Neural cell (in vitro differentiated cells): ENCODE measurements around the gene MBD6. TPM values are rescaled to one million over a fixed set of nuclear protein-coding genes. Genes with fewer than 3 reads are reported as not detected.

Source experiments
- H2AFZ ChIP-seq: fragments of 200-600, 300-800 bp; sonication (generic), shearing (Covaris generic); 2 replicates; pipeline ENCODE4 v1.6.0; 2014; ENCODE audit warnings: low read depth, mild to moderate bottlenecking, antibody characterized with exemption, low read length, moderate library complexity
- H3F3A ChIP-seq: fragments of 200-600 bp; shearing (Covaris generic); 2 replicates; pipeline ENCODE4 v1.6.1; 2016; ENCODE audit warnings: mild to moderate bottlenecking, moderate library complexity, mixed read lengths, antibody characterized with exemption, low read length; ENCODE audit not compliant: insufficient read depth, poor library complexity, severe bottlenecking
- H3K27ac ChIP-seq: fragments of 200-600, 300-800 bp; sonication (generic), shearing (Covaris generic); 2 replicates; pipeline ENCODE4 v1.5.1; 2014; ENCODE audit warnings: mild to moderate bottlenecking, low read length, moderate library complexity
- H3K27me3 ChIP-seq: fragments of 300-800, 200-600 bp; sonication (generic), shearing (Covaris generic); 2 replicates; pipeline ENCODE4 v1.6.0; 2014; ENCODE audit warnings: mild to moderate bottlenecking, low read depth, low read length, moderate library complexity; ENCODE audit not compliant: insufficient read depth
- H3K36me3 ChIP-seq: fragments of 300-800, 200-600 bp; sonication (generic), shearing (Covaris generic); 2 replicates; pipeline ENCODE4 v1.5.1; 2014; ENCODE audit warnings: mild to moderate bottlenecking, antibody characterized with exemption, low read length, moderate library complexity; ENCODE audit not compliant: insufficient read depth
- H3K4me2 ChIP-seq: fragments of 300-800, 200-600 bp; sonication (generic), shearing (Covaris generic); 2 replicates; pipeline ENCODE4 v1.6.0; 2014; ENCODE audit warnings: mild to moderate bottlenecking, low read length
- H3K4me3 ChIP-seq: fragments of 300-800, 200-600 bp; sonication (generic), shearing (Covaris generic); 2 replicates; pipeline ENCODE4 v1.5.1; 2014; ENCODE audit warnings: mild to moderate bottlenecking, low read length, moderate library complexity
- H3K79me2 ChIP-seq: fragments of 200-600 bp; shearing (Covaris generic); replicated peaks from 2 replicates; pipeline ENCODE4 v1.6.0; 2014; ENCODE audit warnings: mild to moderate bottlenecking, low read length, moderate library complexity; ENCODE audit not compliant: insufficient read depth
- H3K9ac ChIP-seq: fragments of 300-800, 200-600 bp; sonication (generic), shearing (Covaris generic); 2 replicates; pipeline ENCODE4 v1.6.1; 2016; ENCODE audit warnings: mild to moderate bottlenecking, low read length, mixed read lengths
- H3K9me2 ChIP-seq: fragments of 200-600 bp; shearing (Covaris generic); 2 replicates; pipeline ENCODE4 v1.6.1; 2016; ENCODE audit warnings: mild to moderate bottlenecking, low read length, mixed read lengths; ENCODE audit not compliant: insufficient read depth
- H3K9me3 ChIP-seq: fragments of 200-600, 300-800 bp; sonication (generic), shearing (Covaris generic); 2 replicates; pipeline ENCODE4 v1.6.1; 2016; ENCODE audit warnings: mild to moderate bottlenecking, mixed run types, low read length, moderate library complexity, mixed read lengths
- H4K20me1 ChIP-seq: fragments of 200-600 bp; shearing (Covaris generic); 2 replicates; pipeline ENCODE4 v1.6.1; 2016; ENCODE audit warnings: mild to moderate bottlenecking, mixed run types; ENCODE audit not compliant: insufficient read depth
- CTCF ChIP-seq: fragments of 450-650 bp; IDR thresholded peaks from 2 replicates; pipeline ENCODE4 v1.5.1; 2014; ENCODE audit warnings: antibody characterized with exemption, mild to moderate bottlenecking, moderate library complexity; ENCODE audit not compliant: poor library complexity, severe bottlenecking
- EP300 ChIP-seq: fragments of 450-650 bp; conservative IDR thresholded peaks from 2 replicates; pipeline ENCODE4 v1.6.1; 2014; ENCODE audit warnings: antibody characterized with exemption, mild to moderate bottlenecking, moderate library complexity; ENCODE audit not compliant: poor library complexity, severe bottlenecking
- EZH2 ChIP-seq: fragments of 200-600, 300-800 bp; shearing (Covaris generic), sonication (generic); IDR thresholded peaks from 2 replicates; pipeline ENCODE4 v1.6.1; 2014; ENCODE audit warnings: antibody characterized with exemption, low read length, borderline replicate concordance, mild to moderate bottlenecking; ENCODE audit not compliant: insufficient read depth, poor library complexity, severe bottlenecking
- MXI1 ChIP-seq: fragments of 450-650 bp; conservative IDR thresholded peaks from 2 replicates; pipeline ENCODE4 v1.6.1; 2014; ENCODE audit warnings: antibody characterized with exemption, mild to moderate bottlenecking; ENCODE audit not compliant: poor library complexity, severe bottlenecking
- POLR2AphosphoS5 ChIP-seq: IDR thresholded peaks from 2 replicates; pipeline ENCODE4 v1.6.1; 2012
- RAD21 ChIP-seq: fragments of 450-650 bp; conservative IDR thresholded peaks from 2 replicates; pipeline ENCODE4 v1.6.1; 2014; ENCODE audit warnings: antibody characterized with exemption, mild to moderate bottlenecking, moderate library complexity
- REST ChIP-seq: IDR thresholded peaks from 2 replicates; pipeline ENCODE4 v1.6.1; 2012; ENCODE audit warnings: borderline replicate concordance
- SMC3 ChIP-seq: fragments of 450-650 bp; conservative IDR thresholded peaks from 2 replicates; pipeline ENCODE4 v1.6.1; 2014; ENCODE audit warnings: antibody characterized with exemption, mild to moderate bottlenecking, moderate library complexity; ENCODE audit not compliant: poor library complexity
- TAF1 ChIP-seq: IDR thresholded peaks from 2 replicates; pipeline ENCODE4 v1.6.1; 2012; ENCODE audit warnings: low read depth
- polyA plus RNA-seq: library from polyadenylated mRNA; depleted of rRNA; stranded (reverse); fragments of >200 nt; gene quantifications from 2 replicates; pipeline ENCODE4 v1.2.3, GENCODE V29; 2014

MBD6 gene
- polyA plus RNA-seq, 1 donor from 2014 or later, result 2.1 TPM

- H3K9me2 ChIP-seq, result no peaks in the 10 kb centered on the region
- no peaks in the 10 kb centered on the region for H3K9me3 ChIP-seq
- H3K9ac ChIP-seq, result no peak overlapping the region
- peaks cover 16% of the 10 kb centered on the region for H3K79me2 ChIP-seq
- TF ChIP-seq CTCF, result no peak
- H3K4me3 ChIP-seq, result no peak overlapping the region
- H3K27ac ChIP-seq, result no peak overlapping the region
- H3K36me3 ChIP-seq, result peaks cover 7% of the 10 kb centered on the region
- no peaks in the 10 kb centered on the region for H3K27me3 ChIP-seq
- H3K4me2 ChIP-seq, result no peak overlapping the region
- H2AFZ ChIP-seq, result no peak overlapping the region
- H3F3A ChIP-seq, result no peaks in the 10 kb centered on the region
- no peaks in the 10 kb centered on the region for H4K20me1 ChIP-seq
Measured at GRCh38 chr12:57564178-57564740, 41.6 kb downstream of the MBD6 start.

- no peak overlapping the region for H3K9ac ChIP-seq
- no peak overlapping the region for H3K4me2 ChIP-seq
- H3K79me2 ChIP-seq, result no peaks in the 10 kb centered on the region
- H3K9me3 ChIP-seq, result no peaks in the 10 kb centered on the region
- H3K36me3 ChIP-seq, result peaks cover 16% of the 10 kb centered on the region
- no peaks in the 10 kb centered on the region for H3K27me3 ChIP-seq
- H2AFZ ChIP-seq, result no peak overlapping the region
- no peak overlapping the region for H3K27ac ChIP-seq
- TF ChIP-seq REST (no peak), RAD21 (no peak), SMC3 (no peak), TAF1 (no peak), POLR2AphosphoS5 (no peak), EZH2 (no peak), MXI1 (no peak), EP300 (no peak), CTCF (no peak)
- no peak overlapping the region for H3K4me3 ChIP-seq
- no peaks in the 10 kb centered on the region for H4K20me1 ChIP-seq
- H3K9me2 ChIP-seq, result no peaks in the 10 kb centered on the region
- no peaks in the 10 kb centered on the region for H3F3A ChIP-seq
Measured at GRCh38 chr12:57568838-57569237, 46.2 kb downstream of the MBD6 start.
